ENCODE results near the gene RNF126.
"Not testable (repeated sequence)": the region's sequence is repeated elsewhere in the genome, so short reads cannot be mapped to it uniquely, and the experiment has no call there.

RNF126 gene

DNA sequence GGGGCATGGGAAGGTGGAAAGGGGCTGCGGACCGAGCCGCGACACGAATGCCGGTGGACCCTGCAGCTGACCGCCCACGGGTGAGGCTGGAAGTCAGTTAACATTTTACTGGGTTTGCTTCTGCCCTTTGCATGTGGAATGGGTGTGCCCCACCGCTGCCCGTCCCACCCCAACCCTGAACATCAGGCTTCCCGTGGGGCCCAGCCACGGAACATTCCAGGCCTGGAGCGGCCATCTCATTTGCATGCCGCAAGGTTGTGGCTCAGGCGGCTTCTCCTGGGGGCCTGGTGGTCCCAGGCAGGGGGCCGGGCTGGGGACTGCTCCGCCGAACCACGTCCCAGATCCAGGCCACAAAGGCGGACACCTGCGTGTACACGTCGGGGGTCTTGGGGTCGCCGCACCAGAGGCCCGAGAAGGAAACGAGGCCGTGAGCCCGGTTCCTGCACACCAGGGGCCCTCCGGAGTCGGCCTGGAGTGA lies 22.5 kb upstream of the RNF126 start:
- DNase-seq = no peak

DNA sequence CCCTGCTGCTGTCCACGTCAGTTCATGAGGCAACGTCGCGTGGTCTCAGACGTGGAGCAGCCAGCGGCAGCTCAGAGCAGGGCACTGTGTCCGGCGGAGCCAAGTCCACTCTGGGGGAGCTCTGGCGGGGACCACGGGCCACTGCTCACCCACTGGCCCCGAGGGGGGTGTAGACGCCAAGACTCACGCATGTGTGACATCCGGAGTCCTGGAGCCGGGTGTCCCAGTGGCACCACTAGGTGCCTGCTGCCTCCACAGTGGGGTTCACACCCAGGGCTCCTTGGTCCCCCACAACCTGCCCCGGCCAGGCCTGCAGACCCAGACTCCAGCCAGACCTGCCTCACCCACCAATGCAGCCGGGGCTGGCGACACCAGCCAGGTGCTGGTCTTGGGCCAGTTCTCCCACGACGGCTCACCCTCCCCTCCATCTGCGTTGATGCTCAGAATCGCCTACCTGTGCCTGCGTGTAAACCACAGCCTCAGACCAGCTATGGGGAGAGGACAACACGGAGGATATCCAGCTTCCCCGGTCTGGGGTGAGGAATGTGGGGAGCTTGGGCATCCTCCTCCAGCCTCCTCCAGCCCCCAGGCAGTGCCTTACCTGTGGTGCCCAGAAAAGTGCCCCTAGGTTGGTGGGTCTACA lies 19.8 kb upstream of the RNF126 start:
- no peak for DNase-seq

DNA sequence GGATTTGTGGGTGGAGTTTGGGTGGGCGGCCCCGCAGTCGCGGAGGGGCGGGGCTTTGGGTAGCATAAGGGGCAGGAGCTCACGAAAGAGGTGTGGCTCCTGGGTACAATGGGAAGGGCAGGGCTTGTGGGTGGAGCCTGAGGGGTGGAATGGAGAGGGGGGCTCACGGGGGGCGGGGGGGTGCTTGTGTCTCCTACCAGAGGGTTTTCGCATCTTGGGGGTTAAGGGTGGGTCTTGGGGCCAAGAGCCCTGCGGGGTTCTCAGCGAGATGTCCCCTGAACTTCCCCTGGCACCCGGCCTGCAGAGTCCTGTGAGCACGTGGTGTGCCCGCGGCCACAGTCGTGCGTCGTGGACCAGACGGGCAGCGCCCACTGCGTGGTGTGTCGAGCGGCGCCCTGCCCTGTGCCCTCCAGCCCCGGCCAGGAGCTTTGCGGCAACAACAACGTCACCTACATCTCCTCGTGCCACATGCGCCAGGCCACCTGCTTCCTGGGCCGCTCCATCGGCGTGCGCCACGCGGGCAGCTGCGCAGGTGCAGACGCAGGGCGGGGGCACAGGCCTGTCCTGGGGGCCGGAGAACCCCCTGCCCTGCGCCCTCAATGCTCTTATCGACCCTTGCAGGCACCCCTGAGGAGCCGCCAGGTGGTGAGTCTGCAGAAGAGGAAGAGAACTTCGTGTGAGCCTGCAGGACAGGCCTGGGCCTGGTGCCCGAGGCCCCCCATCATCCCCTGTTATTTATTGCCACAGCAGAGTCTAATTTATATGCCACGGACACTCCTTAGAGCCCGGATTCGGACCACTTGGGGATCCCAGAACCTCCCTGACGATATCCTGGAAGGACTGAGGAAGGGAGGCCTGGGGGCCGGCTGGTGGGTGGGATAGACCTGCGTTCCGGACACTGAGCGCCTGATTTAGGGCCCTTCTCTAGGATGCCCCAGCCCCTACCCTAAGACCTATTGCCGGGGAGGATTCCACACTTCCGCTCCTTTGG lies 18.3 kb upstream of the RNF126 start:
- peak in 1 of 2 experiments; percentile 86 for DNase-seq

DNA sequence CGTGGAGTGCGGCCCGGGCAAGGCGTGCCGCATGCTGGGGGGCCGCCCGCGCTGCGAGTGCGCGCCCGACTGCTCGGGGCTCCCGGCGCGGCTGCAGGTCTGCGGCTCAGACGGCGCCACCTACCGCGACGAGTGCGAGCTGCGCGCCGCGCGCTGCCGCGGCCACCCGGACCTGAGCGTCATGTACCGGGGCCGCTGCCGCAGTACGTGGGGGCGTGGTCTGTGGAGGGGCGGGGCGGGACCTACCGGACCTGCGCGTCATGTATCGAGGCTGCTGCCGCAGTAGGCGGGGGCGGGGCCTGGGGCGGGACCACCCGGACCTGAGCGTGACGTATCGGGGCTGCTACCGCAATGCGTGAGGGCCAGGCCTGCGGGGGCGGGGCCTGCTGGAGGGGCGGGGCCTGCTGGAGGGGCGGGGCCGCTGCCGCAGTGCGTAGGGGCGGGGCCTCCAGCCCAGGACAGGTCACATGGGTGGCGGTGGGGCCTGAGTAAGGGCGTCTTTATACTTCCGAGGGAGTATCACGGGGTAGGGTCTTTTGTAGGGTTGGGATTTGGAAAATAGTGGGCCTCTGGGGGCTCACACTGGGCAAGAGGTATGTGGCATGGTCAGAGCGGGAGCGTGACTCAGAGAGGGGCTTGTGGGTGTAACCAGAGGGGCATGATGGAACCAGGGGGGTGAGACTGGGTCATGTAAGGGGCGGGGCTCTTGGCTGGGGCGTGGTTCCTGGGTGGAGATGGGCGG lies 17.4 kb upstream of the RNF126 start:
- peak; percentile 97 to 98 for DNase-seq

DNA sequence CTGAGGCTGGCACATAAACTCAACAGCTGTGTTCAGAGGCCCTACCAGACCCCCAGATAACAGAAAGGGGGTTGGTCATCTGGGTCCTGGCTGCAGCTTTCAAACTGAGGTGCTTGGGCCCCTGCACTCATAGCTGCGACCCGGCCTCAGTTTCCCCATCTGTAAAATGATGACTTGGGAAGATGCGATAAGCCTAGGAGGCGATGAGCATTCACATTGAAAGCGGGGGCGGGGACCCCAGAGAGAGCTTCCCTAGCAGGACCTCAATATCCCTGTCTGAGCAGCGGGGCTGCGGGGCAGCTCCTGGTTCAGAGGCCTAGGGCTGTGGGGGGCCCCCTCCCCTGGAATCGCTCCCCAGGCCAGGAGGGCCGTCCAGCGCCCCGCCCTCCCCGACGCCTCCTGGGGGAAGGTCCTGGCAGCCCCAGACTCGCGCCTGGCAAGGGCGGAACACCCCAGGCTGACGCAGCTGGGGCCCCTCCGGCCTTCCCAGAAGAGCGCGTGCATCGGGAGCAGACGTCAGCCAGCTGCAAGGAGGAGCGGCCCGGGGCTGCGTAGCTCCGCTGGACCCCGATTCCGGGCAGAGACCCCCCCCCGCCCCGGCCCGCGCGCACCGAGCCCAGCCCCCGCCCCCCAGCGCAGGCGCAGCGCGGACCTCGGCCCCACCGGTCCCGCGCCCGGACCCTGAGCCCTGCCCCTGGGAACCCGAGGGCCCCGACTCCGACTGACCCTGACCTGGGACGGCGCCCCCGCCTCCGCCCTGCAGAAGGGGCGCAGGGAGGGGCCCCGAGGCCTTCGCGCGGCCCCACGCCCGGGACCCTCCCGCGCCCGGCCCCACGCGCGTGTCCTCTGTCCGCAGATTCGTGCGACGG lies 16.6 kb upstream of the RNF126 start:
- DNase-seq = peak in 1 of 2 experiments; percentile 17

DNA sequence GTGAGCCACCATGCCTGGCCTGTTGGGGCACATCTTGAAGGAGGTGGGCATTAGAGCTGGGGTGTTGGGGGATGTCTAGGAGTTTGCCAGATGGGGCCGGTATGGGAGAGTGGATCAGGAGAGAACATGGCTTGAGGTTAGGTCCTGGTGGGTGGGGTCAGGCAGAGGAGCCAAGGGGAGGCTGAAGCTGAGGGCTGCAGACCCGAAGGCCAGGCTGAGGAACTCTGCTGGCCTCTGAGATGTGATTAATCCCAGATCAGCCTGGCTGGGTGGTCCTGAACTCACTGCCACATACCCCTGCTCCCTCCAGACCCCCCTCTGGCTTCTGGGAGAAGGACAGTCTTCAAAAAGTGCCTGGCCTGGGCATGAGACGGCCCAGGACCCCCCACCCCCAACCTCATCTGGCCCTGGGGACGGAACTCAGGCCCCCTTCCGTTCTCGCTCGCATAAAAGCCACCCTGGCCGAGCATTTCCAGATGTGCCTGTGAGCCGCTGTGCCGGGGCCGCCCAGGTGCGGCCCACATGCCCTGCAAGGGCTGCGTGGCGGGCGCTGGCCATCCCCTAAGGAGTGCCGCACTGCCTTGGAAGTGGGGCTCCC lies 15.9 kb upstream of the RNF126 start:
- DNase-seq = no peak

DNA sequence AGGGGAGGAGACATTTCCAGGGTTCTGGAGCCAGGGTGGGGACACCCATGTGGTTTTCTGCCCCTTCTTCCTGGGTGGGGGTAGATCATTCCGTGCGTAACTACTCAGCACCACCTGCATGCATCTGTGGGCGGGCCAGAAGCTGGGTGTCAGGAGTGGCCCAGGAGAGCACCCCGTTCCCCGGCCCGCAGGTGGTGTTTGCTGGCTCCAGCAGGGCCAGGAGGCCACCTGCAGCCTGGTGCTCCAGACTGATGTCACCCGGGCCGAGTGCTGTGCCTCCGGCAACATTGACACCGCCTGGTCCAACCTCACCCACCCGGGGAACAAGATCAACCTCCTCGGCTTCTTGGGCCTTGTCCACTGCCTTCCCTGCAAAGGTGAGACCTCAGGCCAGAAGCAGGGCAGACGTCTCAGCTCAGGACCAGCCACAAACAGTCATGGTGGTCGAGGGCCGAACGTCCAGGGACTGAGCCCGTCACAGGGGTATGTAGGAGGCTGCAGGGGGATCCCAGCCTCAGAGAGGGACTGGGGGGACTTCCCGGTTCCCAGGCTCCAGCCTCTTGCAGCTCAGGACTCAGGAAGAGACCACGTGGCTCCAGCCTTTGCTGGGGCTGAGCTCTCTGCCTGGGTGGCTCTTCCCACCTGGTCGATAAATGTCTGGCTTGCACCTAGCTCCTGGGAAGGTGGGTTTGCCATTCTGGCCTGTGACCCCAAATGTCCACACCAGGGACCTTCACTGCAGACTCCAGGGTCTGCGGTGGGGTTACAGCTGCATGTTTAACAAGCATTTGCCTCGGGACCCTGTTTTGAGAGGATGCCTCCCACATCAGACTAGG lies 14.8 kb upstream of the RNF126 start:
- DNase-seq = no peak

DNA sequence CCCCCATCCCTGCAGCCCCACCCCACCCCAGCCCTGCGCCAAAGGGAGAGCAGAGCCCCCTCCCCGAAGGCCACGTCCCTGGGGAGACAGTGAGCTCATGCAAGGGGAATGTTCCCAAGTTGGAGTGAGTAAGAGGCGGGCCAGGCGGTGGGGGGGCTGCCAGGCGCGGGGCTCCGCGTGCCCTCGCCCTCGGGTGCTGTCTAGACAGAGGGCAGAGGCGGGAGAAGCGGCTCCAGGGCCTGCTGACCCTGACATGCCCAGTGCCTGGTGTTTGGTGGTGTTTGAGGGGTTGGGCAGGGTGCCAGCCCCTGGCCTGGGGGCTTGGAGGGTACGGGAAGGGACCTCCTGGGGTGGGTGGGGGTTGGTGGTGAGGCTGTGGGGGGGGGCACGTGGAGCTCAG lies 14.2 kb upstream of the RNF126 start:
- DNase-seq = no peak

DNA sequence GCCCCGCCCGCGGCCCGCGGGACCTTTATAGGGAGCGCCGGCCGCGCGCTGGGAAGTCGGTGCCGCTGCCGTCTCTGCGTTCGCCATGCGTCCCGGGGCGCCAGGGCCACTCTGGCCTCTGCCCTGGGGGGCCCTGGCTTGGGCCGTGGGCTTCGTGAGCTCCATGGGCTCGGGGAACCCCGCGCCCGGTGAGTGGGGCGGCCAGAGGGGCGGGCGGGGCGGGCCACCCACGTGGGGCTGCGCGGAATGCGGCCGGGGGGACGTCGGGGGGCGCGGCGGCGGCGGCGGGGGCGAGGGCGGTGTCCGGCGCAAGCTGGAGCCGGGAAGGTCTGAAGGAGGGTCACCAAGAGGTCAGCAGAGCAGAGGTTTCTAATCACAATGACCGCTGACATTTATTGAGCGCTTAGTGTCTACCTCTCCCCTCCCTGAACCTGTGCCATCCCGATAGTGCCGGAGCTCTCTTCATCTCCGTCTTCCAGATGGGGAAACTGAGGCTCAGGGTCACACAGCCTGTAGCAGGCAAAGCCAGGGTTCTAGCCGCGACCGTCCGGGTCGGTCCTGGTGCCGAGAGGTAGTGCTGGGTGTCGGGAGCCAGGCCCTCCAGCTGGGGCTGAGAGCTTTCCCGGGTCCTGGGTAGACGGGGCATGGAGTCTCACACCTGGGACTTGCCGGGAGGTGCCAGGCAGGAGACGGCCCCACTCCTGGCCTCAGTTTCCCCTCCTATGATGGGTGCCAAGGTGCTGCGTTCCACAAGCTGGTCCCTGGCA lies 13.5 kb upstream of the RNF126 start, which contains the start of gene FSTL3:
Gene FSTL3, plus strand, starts transcription at position 54 of the 767 bp plus-strand sequence. Its CDS starts 32 bp downstream, at position 86.
- no peak for DNase-seq

DNA sequence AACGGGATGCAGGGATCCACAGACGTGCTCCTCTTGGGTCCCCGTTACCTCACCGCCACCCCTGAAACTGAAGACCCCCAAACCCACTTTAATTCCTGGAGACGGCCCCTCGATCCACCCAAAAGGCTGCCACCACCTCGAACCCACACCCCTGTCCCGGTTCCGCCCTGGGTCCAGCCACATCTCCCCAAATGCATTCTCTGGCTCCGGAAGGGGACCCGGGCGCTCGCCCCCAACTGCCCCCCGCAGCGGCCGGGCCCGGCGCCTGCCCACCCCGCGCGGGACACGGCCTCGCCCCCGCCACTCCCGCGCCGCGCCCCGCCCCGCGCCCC lies 13.0 kb upstream of the RNF126 start:
- no peak for DNase-seq

DNA sequence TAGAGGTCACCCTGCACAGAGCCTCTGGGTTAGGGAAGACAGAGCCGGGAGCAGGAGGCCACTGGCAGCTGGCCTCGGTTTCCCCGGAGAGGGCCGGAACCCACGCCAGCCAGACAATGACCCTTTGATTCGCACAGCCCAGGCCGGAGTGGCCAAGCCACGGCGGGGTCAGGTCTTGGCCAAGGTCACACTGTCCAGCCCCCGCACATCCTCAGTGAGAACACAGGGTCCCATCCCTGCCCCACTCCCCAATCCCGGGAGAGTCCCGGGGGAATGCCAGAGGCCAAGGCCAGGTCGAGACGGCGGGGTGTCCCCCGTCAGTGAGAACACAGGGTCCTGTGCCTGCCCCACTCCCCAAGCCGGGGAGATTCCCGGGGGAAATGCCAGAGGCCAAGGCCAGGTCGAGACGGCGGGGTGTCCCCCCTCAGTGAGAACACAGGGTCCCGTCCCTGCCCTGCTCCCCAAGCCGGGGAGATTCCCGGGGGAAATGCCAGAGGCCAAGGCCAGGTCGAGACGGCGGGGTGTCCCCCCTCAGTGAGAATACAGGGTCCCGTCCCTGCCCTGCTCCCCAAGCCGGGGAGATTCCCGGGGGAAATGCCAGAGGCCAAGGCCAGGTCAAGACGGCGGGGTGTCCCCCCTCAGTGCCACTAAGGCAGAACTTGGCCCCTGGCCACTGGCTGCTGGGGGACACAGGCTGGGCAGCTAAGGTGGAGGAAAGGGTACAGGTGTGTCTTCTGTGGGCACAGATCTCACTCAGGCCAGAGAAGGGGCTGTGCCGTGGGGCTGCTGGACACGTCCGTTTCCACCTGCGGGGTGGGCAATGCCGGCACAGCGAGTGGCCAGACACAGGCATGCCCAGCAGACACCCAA lies 11.5 kb upstream of the RNF126 start:
- DNase-seq = no peak

DNA sequence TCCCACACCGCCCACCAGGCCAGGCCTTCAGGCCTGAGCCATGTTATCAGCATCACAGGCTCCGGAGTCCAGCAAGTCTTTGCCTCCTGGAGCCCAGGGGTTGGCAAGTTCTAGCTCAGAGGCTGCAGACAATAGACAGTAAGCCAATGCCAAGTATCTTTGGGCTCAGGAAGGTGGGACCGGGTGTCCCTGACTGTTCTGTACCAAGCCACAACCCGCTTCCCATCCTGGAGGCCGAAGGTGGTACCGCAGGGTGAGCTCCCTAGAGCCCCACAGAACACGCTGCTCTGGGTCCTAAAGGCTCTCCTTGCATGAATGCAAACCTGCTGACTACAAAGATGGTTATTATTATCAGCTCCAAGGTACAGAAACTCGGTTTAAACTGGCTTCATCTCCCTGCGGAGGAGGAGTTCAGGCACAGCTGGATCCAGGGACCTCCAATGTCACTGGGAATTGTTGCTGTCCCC lies 7.6 kb upstream of the RNF126 start:
- no peak for DNase-seq

DNA sequence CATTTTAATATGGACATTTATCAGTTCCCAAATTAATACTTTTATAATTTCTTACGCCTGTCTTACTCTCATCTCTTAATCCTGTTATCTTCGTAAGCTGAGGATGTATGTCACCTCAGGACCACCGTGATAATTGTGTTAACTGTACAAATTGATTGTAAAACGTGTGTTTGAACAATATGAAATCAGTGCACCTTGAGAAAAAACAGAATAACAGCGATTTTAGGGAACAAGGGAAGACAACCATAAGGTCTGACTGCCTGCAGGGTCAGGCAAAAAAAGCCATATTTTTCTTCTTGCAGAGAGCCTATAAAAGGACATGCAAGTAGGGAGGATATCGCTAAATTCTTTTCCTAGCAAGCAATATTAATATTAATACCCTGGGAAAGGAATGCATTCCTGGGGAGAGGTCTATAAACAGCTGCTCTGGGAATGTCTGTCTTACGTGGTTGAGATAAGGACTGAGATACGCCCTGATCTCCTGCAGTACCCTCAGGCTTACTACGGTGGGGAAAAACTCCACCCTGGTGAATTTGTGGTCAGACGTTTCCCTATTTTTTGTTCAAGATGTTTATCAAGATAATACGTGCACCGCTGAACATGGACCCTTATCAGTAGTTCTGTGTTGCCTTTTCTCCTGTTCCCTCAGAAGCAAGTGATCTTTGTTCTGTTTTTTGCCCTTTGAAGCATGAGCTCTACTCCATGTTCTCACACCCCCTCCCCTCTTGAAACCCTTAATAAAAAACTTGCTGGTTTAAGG lies 5.8 kb upstream of the RNF126 start:
- not testable (repeated sequence) for DNase-seq

DNA sequence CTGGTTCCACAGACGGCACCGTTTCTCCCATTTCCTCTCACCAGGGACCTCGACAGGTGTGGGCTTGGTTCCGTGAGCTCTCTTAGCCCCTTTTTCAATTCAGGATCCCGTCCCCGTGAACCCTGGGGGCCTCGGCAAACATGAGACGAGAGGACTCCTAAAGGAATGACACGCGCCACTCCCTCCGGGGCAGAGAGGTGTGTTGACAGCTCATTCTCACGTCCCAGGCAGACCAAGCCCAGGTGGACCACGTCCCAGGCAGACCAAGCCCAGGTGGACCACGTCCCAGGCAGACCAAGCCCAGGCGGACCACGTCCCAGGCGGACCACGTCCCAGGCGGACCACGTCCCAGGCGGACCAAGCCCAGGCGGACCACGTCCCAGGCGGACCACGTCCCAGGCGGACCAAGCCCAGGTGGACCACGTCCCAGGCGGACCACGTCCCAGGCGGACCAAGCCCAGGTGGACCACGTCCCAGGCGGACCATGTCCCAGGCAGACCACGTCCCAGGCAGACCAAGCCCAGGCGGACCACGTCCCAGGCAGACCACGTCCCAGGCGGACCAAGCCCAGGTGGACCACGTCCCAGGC lies 4.1 kb upstream of the RNF126 start:
- DNase-seq = not testable (repeated sequence)

DNA sequence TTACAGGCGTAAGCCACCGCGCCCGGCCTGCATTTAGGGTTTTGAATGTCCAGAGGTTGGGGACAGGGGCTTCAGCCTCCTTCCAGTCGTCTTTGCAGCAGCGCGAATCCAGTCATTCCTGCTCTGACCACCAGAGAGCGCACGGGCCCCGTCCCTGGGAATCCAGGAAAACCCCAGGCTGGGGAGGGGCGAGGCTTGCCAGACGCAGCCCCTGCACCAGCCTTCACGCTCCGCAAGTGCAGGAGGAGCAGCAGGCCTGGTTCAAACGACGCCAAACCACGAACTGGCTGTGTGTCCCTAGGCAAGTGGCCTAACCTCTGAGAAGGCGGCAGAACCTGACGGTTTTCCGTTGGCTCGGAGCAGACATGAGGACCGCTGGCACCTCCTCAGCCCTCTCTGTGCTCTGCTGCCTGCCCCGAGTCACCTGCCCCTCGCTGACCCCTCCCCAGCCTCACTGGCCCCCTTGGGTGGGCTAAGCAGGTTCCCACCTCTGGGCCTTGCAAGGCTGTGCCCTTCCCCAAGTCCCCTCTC lies 2.0 kb upstream of the RNF126 start:
- DNase-seq = peak; percentile 68 to 84

DNA sequence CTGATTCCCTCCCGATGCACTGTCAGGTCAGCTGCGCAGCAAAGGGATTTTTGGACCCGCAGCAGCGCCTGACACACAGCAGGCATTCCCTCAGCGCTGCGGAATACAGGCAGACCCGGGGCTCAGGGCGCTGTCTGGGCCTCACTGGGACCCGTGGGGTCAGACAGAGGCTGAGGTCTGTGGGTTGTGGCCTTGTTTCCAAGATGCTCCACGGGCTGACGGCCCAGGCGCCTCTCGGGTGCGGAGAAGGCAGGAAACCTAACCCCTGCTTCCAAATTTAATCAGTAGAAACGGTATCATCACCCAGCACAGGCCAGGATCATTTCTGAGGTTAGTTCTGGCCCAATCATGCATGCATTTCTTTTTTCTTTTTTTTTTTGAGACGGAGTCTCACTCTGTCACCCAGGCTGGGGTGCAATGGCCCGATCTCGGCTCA lies 686 bp upstream of the RNF126 start:
- DNase-seq = no peak

DNA sequence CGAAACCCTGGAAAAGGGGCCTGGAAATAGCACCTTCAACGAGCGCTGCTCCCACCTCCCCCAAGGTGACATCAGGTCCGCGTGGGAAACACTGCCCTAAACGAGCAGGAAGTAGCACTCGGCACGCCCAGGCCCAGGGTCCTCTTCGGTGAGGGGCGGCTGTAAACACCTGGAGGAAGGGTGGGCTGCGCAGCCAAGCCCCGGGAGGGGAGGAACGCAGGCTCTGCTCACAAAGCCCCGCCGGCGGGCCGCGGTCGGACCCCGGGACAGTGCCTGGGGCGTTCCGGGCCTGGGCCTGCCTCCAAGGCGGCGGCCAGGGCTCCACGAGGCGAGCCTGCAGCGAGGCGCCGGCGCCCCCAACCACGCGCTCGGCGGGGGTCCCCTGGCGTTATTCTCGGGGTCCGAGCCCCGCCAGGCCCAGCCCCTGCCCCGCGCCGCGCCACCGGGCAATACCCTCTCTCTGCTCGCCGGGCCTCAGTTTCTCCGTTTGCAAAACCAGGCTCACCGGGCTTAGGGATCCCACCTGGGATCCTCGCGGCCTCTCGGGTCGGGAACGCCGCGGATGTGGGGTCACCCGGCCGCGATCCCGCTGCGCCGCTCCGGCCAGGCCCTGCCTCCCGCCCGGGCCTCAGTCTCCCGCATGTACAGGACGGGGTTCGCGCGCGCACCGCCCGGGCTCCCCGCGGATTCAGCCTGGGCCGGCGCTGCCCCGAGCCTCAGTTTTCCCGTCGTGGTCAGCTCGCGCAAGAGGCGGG lies 630 bp downstream of the RNF126 start:
- DNase-seq = no peak
